ENCODE data around the gene SKAP2. TPM values are rescaled to one million over a fixed set of nuclear protein-coding genes. Genes with fewer than 3 reads are reported as not detected.

Gene SKAP2
- total RNA-seq, 1 experiment from 2014 or later = 12.7 TPM

DNA sequence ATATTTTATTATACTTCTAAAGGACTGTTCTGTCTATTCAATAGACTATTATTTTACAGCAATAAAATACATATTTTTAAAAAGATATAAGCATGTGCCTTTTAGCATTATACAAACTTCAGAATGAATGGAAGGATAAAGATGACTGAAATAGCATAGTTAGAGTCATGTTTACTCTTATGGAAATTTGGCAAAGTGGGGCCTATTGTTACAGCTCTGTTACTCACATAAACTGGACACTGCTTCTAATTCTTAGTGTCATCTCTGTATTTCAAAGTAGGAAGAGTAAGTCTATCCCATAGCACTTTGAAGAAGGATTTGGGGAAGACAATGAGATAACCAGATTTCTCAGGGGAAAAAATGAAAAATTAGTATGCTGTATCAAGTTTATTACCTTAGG, 168.2 kb downstream of the SKAP2 start:
- DNase-seq (ENCODE audit: low read depth) = no peak

DNA sequence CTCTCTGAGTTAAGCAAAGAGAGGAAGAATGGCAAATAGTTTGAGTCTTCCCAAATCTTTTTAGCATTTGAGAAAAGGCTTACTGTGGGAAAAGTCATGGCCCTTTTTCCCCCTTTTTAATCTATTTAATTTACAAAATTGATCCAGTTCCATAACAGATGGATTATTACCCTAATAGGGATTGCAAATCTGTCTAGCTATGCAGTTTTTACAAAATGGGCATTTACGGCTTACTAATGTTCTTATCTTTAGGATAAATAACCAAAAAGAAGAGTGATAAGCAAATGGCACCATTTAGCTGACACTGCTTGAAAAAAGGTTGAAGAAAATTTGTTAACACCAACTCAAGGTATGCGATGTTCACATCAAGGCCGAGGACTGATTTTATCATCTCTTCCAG, 169.7 kb downstream of the SKAP2 start:
- DNase-seq (ENCODE audit: low read depth) = no peak

DNA sequence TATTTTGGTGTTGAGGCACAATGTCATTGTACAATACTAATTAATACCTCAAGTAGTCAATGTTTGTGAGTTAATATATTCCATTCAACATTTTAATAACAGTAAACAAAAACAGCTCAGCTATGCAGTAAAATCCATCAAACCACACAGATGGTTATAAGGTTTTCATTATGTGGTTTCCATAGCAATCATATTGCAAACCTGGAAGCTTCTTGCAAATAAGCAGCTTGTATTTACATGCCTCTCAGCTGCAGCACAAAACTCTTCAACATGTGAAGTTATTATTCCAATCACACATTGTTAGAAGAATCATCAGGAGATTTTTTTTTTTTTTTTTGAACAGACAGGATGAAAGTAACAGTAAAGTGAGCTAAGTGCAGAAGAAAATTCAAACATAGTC, 170.2 kb downstream of the SKAP2 start:
- DNase-seq (ENCODE audit: low read depth) = no peak

DNA sequence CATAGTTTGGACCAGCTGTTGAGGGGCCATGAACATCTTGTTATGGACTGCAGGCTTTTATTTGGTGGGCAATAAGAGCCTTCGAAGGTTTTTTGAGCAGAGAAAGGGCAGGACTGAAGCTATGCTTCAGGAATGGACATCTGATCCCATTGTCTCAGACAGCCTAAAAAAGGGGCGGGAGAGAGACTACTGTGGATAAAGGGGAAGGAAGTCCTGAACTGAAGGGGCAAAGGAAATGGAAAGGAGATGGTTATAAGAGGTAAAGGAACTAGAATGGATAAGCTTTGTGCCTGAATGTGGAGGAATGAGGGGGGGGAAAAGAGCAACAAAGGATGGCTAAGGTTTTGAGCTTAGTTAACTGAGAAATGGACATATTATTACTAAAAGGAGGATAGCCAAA, 172.5 kb downstream of the SKAP2 start:
- no peak for DNase-seq (ENCODE audit: low read depth)

DNA sequence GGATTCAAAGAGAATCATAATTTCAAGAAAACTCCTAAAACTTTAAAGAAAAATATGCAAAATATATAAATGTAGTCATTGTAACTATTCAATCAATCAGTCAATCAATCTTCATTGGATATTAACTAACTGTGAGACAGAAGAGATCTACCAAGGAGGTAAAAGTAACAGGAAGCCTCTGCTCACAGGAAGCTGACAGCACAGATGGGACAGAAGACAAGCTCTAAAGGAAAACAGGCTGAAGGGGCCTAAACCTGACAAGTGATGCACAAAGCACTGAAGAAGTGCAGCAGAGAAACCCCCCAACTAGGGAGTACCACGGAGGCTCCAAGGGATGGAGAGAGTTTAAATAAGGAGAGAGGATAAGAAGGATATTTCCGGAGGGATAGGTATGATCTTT, 173.0 kb downstream of the SKAP2 start:
- DNase-seq (ENCODE audit: low read depth) = no peak

DNA sequence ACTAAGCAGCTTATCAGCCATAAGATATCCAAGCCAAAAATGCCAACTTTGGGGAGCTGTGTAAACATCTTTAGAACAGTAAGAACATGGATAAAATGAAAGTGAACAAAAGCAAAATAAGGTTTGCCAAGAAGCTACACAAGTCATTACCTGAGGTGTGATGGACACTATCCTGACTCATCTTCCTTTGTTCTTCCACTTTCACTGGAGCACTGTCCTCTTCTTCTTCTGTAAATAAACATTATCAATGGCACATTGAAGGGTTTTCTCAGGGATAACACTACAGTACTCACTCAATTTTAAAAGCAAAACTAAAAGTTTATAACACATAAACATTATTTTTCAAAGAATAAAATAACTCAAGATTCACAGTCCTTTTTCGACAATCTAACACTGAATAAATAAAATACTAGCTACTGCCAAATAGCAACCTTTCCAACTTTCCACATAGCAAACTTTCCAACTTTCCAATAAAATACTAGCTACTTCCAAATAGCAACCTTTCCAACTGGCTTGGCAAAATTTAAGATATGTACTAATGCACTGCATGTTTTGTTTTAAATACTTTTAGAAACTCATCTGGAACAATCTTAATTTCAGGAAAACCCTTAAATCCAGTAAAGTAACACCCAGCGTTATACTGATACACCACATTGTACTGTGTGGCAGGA, 174.1 kb downstream of the SKAP2 start:
- DNase-seq (ENCODE audit: low read depth) = no peak

DNA sequence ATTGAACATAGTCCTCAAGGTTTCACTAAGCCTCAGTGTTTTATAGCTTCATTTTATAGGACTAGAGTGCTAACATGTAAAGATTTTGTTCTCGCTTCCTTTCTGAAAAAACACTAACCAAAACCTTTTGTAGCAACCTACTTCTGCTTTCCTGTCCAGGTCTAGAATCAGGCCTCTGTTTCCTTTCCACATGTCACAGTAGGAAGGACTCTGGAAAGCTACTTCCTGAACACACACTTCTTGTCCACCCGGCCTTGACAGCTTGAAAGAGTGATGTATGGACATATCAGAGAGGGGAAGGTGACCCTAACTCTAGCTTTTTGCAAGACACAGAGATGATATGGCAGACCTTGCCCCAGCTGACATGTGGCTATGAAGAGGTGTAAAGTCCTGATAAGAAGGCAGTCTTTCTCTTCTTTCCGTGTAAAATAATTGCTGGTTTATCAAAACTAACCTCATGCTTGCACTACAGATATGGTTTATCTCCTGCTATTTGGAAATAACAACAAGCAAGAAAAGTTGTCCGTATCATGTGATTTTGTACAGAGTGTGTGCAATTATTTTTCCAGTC, 175.4 kb downstream of the SKAP2 start:
- no peak for DNase-seq (ENCODE audit: low read depth)

DNA sequence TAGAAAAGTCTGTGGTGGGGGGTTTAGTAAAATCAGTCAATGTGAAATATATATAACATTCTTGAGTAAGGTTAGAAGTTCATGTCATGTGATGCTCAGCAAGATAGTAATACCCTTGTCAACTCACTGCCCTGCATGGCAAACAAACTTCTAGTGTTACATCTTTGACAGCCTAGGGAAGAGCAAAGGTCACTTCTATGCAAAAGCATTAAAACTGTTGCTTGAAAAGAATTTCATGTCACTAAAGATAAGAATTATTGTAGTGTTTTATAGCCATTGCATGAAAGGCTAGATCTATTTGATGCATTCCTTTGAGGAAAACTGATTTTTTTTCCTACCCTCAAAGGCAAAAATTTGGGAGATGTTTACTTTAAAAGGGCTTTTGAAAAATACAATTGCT, 176.0 kb downstream of the SKAP2 start:
- no peak for DNase-seq (ENCODE audit: low read depth)

DNA sequence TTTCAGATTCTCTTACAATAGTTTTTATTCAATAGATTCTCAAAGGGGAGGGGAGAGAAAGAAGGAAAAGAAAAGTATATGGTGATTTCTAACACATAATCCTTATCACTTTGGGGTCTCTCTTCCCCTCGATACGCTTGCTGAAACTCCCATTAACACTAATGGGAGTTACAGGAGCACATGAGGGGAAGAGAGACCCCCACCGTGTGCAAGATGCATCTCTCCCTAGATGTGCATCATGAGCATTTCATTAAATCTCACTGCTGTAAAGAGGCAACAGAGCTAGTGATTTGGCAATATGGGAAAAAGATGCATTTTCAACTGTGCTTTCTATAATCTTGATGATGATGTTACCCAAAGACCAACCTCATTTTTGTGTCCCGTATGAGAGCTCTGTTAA, 177.4 kb downstream of the SKAP2 start:
- no peak for DNase-seq (ENCODE audit: low read depth)

DNA sequence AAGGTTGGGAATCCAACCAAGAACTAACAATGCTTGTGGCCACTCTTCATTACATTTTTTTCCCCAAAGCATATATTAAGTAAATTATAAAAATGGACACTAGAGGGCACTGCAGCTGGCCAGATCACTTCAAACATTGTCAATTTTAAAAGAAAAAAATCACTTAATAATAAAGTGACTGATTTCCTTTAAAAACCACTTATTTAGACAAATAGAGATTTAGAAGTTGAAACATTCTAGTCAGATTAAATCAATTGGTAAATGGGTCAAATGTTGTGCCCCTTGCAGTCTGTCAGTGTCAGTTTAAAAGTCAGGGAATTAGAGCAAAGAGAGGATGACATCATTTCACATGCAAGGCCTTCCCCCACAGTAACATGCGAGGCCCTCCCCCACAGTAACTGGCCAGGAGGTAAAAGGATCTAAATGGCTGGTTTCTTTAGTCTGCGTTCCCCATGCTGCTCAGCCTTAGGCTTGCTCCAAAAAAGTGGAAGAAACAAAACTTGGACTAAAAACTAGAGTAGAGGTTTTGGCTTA, 177.9 kb downstream of the SKAP2 start:
- peak; percentile 56 for DNase-seq (ENCODE audit: low read depth)

DNA sequence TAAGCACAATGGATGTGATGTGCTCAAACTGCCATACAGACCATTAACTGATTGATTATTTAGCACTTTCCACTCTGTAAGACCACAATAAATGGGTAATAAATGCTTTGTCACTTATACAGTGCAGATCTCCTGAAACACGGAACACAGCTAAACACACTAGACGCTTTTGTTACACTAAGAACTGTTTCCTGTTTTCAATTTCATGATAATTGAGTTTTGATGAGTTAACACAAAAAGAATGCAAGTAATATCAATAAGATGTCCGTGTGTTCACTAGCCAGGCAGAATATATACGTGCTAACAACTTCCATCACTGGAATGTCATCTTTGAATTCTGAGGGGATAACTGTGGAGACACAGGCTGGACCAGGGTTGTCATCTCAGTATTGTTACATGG, 178.8 kb downstream of the SKAP2 start:
- no peak for DNase-seq (ENCODE audit: low read depth)

DNA sequence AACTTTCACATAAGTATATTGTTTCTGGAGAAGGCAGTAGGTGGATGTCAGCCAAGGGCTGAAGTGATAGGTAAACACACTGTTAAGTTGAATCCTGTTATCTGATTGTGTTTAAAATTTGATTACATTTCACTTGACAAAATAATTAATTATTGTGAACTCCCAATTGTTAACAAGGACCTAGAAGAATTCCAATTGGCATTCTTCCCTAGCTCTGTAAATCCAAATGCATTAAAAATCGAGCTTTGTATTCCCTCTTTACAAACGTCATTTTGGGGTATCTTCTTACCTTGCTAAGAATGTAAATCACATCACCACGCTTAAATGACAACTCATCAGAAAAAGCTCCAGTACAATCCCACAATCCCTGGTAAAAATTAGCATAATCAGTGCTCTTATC, 179.9 kb downstream of the SKAP2 start:
- DNase-seq (ENCODE audit: low read depth) = no peak

DNA sequence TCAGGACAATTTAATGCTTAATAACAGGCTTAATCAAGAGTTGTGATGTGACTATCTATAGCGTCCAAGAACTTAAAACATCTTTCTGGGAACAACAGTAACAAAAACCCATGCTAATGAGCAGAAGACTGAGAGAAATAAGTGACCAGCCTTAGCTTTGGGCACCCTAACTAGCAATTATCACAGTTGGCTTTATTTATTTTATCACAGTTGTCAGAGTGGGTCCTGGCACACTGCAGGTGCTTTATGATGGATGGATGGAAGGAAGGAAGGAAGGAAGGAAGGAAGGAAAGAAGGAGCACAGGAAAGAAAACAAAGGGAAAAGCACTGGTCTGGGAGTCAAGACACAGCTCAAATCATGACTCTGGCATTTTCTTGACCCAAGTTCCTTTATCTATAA, 181.1 kb downstream of the SKAP2 start:
- DNase-seq (ENCODE audit: low read depth) = no peak

DNA sequence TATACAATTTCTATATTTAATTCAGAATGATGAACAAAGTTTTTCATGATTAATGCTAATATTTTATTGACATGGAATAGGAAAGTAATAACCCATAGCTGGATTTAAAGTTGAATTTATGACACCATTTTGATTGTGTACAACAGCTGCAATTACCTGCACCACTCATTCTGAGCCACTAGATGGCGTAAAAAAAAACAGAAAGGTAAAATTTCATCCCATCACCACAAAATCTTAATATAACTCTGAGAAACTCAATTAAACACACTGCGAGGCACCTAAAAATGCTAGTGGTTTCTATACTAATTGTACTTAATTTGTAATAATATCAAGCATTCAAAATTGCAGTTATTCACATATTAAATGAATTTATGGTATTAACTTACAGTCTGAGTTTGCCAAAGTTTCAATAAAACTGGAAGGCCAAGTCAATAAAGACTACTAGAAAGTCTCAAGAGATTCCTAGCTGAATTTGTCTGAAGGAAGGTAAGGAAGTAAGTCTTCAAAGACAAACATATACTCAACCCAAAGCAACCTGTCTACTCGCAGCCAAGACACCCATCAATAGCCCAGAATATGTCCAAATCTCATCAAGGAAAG, 182.5 kb downstream of the SKAP2 start:
- DNase-seq (ENCODE audit: low read depth) = peak; percentile 39

DNA sequence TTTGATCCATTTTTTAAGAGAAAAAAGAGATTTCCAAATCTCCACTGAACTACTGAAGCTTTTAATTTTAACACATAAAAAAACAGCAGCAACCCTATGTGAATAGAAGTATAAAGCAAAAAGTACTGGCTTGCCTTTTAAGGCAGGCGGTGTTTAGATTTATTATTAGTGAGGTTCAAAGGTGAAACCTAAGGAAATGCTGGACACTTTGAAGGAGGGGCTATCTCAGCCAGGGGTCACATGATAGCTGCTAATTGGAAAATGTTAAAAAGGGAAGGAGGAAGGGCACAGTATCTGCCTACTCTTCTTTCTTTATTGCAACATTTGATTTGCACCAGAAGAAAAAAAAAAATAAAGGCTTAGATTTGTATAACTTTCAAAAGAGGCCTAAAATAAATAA, 183.8 kb downstream of the SKAP2 start:
- no peak for DNase-seq (ENCODE audit: low read depth)

DNA sequence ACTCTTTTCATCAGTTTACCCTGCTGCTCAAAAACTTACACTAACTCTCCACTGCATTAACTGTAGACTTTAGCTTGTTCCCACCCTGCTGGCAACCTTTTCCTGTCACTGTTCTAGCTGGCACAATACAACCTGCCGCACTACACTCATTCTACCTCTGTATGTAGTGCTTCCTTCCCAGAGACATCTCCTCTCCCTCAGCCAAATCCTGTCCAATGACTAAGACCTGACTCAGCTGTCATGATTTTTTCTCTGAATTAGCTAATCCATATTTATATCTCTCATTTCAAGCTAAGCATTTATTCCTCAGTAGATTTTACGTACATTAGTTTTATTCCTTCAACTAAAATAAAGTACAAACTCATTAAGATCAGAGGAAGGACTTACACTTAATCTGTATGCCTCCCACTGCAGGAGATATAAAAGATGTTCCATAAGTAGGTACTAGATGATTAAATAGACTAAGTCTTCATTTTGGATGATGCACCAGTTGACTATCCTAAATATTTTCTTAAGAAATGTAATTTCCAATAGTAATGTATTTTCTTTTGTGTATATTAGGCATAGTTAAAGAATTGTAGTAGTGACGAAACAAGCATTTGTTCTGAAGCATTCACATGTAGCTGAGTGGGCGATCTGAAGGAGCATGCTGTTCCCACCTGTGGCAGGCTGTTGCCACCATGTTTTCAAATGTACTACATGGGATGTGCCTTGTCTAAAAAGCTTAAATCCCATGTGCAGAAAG, 189.1 kb downstream of the SKAP2 start:
- DNase-seq (ENCODE audit: low read depth) = peak; percentile 79

DNA sequence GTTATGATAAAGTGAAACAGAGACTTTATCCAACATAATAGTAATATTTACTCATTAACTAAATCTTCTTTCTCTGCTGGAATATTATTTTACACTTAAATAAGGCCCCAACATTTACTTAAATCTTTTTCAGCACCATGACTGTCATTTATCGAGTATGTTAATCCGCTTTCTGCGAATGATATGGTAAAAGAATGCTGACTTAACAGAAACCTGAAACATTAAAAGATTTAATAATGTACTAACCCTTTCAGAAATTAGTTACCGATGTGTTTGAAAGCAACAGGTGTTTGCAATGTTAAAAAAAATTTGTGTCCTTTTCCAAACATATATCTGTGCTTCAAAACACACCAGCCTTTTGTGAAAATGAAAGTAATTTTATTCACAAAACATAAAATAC, 190.5 kb downstream of the SKAP2 start:
- DNase-seq (ENCODE audit: low read depth) = no peak

DNA sequence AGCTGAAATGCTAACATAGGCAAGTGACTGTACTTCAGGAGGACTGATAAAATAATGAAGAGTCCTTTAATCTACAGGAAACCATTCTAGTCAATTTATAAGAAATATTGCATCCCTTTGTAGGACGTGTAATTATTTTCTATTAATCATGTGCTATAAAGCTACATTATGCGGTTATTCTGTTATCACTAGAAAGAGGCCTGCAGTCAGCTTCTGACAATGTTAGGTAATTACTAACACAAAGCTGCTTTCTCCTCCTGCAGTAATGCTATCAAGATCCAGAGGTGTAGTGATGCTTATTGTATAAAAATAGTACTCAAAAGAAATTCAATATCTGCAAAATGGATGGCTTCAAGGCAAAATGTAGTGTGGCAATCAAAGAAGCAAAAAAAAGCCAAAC, 191.1 kb downstream of the SKAP2 start:
- DNase-seq (ENCODE audit: low read depth) = no peak

DNA sequence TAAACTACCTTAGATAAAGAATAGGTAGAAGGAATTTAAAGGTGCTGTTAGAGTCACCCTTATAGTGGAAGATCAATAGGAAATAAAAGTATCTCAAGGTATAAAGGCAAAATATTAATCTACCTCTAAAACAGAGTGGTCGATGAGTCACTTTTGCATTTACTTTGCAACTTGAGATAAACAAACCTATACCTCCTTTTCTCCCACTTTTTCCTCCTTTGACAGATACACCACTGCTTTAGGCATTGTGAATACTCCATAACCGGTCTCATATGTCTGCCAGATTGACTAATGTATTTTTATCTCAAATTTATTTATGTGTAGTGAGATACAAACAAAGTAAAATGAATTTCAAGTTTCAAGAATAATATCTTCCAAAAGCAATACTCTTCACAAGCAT, 193.5 kb downstream of the SKAP2 start:
- DNase-seq (ENCODE audit: low read depth) = no peak

DNA sequence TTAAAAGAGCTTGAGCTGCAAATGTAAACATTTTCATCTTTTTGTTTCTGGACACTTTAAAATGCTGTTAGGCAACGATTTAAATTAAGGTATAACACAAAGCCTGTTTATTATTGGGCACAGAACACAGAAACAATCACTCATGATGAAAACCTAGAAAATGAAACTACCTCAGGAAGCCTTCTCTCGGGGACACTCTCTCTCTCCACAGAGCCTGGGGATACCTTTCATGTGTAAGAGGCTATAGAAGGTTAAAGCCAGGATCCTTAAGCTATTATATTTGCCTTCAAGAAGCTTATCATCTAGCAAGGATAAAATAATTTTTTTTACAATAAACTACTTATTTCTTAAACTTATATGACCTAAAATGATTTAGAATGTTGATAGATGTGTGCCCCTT, 194.1 kb downstream of the SKAP2 start:
- DNase-seq (ENCODE audit: low read depth) = no peak

DNA sequence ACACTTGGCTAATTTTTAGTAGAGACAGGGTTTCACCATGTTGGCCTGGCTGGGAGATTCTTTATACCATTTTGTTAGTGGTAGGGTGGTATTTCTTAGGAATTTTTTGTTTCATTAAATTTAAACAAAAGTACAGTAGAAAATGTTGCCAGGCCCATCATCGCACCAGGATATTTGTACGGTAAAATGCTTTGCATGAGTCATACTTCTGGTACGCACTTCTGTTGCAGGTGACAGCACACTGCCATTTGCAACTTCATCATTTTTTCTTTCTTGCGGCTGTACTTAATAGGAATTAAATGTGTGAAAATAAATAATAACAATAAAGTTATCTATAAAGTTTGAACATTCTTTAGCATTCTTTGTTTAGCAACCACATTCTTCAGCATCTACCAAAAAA, 195.6 kb downstream of the SKAP2 start:
- no peak for DNase-seq (ENCODE audit: low read depth)

DNA sequence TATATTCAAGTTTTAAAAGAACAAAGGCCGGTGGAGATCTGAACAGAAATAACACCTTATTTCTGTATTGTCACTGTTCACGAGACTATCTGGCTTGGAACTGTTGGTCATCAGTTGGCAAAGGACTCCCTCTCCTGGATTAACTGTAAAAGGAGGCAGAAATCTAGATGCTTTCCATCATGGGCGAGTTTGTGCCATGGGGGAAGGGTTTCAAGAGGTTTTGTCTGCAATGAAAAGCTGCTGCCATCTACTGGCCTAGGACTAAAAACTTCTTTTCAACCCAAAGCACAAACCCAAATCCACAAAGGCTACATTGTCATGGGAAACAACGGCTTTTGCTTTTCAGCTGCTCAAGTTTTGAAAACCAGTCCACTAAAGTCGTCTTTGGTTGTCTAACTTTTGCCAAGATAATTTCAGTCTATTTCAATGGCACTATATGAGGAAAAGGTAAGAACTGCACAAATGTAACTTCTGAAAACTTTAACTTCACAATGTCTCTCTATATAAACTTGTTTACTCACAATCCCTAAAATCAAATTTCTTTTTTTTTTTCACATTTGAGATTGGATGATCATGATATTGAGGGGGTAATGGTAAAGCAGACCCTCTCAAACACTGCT, 196.8 kb downstream of the SKAP2 start:
- DNase-seq (ENCODE audit: low read depth) = peak; percentile 90
